Ovary (tissue), 9 donors: ENCODE results near the gene COL4A1. TPM values are rescaled to one million over a fixed set of nuclear protein-coding genes. Genes with fewer than 3 reads are reported as not detected.
A peak's percentile ranks its signal among the peaks of the same experiment; 100 is the strongest.

Experiments used
- DNase-seq, 5 donors: peaks; one replicate each; pipeline ENCODE4 v3.0.0-alpha.2; 2019 to 2020
- H3K27ac ChIP-seq, 2 donors: fragments of 200-600 bp; one replicate each; pipeline versions ENCODE4 v1.5.1 to v1.8.0; 2019 to 2022
- H3K27me3 ChIP-seq: fragments of 200-600 bp; one replicate; pipeline ENCODE4 v1.8.0; 2022
- H3K36me3 ChIP-seq: fragments of 200-600 bp; sonication (generic); one replicate; pipeline ENCODE4 v1.5.1; 2019
- H3K4me1 ChIP-seq: one replicate; pipeline ENCODE4 v1.8.1; 2013; ENCODE audit warnings: mild to moderate bottlenecking, moderate library complexity; ENCODE audit not compliant: insufficient read depth
- H3K4me3 ChIP-seq: fragments of 200-600 bp; sonication (generic); one replicate; pipeline ENCODE4 v1.5.1; 2017
- H3K9me3 ChIP-seq, 2 donors: fragments of 200-600 bp in 1 of 2; sonication (generic) in 1 of 2; one replicate each; pipeline versions ENCODE4 v1.5.1 to v1.8.1; 2013 to 2019; ENCODE audit warnings: mild to moderate bottlenecking in 1 of 2, moderate library complexity in 1 of 2
- EP300 ChIP-seq: sonication (generic); formaldehyde crosslinking; IDR thresholded peaks from one replicate; pipeline ENCODE4 v1.6.1; 2017; ENCODE audit warnings: antibody characterized with exemption
- POLR2A ChIP-seq: fragments of 450-650 bp; IDR thresholded peaks from one replicate; pipeline ENCODE4 v1.6.1; 2017; ENCODE audit warnings: antibody characterized with exemption, mild to moderate bottlenecking, moderate library complexity
- WGBS, 3 donors: extraction: QIAGEN DNeasy Blood & Tissue Kit in 1 of 3; methylation state at CpG; one replicate each; pipeline versions ENCODE4 v1.1.5 to v1.1.7; 2013 to 2017; 5-methylcytosine and 5-hydroxymethylcytosine counted together
- intact Hi-C, 4 donors: fragments of 100-400 bp; cut with DNase I; formaldehyde crosslinking; loops; one replicate each; pipeline versions ENCODE4 v1.11.0 to v1.15.1; 2022 to 2023
- polyA plus RNA-seq, 2 donors: library from polyadenylated mRNA; stranded (reverse); fragments of 200-250 nt in 1 of 2; fragments of 350-450 nt in 1 of 2; fragmentation: Illumina TruSeq in 1 of 2; extraction: RNeasy Lipid Tissue Mini Kit (QIAGEN cat#74804) in 1 of 2; gene quantifications; one replicate each; pipeline ENCODE4 v1.2.3, GENCODE V29; 2013 to 2014
- total RNA-seq, 7 donors: library from RNA; depleted of rRNA in 2 of 7; stranded (reverse); fragments of >200 nt in 2 of 7; fragmentation: NEBNext Ultra II Directional in 3 of 7; extraction: Animal tissue kit (Norgen Biotek cat#: 25700) in 3 of 7; gene quantifications; one replicate each; pipeline versions ENCODE4 v1.1.0 to v1.2.4, GENCODE V29; 2016 to 2023
- TF ChIP-seq, protein P1 (sequence below), 3 donors: fragments of 450-650 bp in 2 of 3; fragments of 200-600 bp in 1 of 3; IDR thresholded peaks; one replicate each; pipeline versions ENCODE4 v1.5.1 to v1.8.0; 2016 to 2022; ENCODE audit warnings: antibody characterized with exemption in 3 of 3, mild to moderate bottlenecking in 1 of 3
- donor health status: DM: no; HTN: no; CAD: no; lungs with moderate emphysema.
- donor health status: DM: no; HTN: no; CAD: no.
- donor health status: Bipolar disorder and iron deficiency.
- donor health status: DM: yes; HTN: yes; CAD: no.
- donor health status: DM: no; HTN: no; CAD: no.
- donor health status: DM: yes; HTN: yes; CAD: no.

Gene COL4A1
- total and polyA plus RNA-seq, 9 donors = 42.3 to 421 (median 87.5) TPM

- no peak for TF ChIP-seq EP300
- TF ChIP-seq, protein P1, sequence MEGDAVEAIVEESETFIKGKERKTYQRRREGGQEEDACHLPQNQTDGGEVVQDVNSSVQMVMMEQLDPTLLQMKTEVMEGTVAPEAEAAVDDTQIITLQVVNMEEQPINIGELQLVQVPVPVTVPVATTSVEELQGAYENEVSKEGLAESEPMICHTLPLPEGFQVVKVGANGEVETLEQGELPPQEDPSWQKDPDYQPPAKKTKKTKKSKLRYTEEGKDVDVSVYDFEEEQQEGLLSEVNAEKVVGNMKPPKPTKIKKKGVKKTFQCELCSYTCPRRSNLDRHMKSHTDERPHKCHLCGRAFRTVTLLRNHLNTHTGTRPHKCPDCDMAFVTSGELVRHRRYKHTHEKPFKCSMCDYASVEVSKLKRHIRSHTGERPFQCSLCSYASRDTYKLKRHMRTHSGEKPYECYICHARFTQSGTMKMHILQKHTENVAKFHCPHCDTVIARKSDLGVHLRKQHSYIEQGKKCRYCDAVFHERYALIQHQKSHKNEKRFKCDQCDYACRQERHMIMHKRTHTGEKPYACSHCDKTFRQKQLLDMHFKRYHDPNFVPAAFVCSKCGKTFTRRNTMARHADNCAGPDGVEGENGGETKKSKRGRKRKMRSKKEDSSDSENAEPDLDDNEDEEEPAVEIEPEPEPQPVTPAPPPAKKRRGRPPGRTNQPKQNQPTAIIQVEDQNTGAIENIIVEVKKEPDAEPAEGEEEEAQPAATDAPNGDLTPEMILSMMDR (IDR thresholded peaks at IDR 0.05) = no peak
- TF ChIP-seq POLR2A = no peak
- Histone ChIP-seq H3K27me3 (no peaks in the 10 kb centered on the region), H3K9me3 (no peaks in the 10 kb centered on the region), H3K4me3 (no peak overlapping the region), H3K36me3 (no peaks in the 10 kb centered on the region), H3K4me1 (peaks cover 14% of the 10 kb centered on the region), H3K27ac (no peak overlapping the region)
- peak in 1 of 5 donors; percentile 10 for DNase-seq
- WGBS, 3 donors = 54 to 65% (median 56%) methylated on average over 3 of the region's 3 CpGs
- intact Hi-C loops = no loop called here
These were observed 13.3 kb downstream of the COL4A1 start for GRCh38 chr13:110293649-110294048.

DNA sequence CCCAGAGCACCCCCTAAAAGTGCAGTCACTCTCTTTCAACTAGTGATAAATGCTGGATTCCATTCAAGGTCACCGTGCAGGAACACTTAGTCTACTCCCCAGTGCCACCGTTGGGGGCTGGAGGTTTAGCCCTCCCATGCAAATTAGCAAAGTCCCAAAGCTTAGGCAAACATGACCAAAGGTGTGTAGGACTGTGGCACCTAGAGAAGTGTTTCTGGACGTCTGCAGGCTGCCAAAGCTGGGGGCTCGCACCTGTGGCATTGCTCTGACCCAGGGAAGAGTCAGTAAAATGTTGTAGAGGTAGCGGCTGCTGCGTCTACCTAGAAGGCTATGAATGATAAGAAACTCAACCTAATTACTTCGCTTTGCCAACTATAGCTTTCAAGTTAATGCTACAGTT, 13.9 kb downstream of the COL4A1 start:
- H3K4me1 ChIP-seq = peaks cover 14% of the 10 kb centered on the region
- peak in 1 of 5 donors; percentile 12 for DNase-seq

DNA sequence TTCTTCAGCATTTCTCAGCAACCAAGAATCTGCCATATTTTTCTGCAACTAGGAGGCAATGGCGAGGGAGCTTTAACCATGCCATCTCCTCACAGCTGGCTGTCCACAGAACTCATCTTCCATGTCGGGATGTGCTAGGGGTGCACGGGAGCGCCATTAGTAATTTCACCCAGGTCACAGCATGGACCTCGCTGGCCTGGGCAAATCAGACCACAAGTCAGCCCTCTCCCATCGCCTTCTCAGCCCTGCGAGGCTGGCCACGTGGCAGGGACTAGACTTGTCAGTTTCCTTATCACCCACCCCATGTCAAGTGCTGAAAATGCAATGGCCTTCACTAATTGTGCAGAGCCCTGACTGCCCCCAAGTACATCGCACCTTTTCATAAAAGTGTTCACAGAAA, 15.7 kb downstream of the COL4A1 start:
- WGBS, 3 donors = 88 to 97% (median 95%) methylated on average over 9 of the region's 9 CpGs
- Histone ChIP-seq H3K4me3 (no peak overlapping the region), H3K27ac (no peak overlapping the region), H3K27me3 (no peaks in the 10 kb centered on the region), H3K4me1 (peaks cover 18% of the 10 kb centered on the region), H3K9me3 (no peaks in the 10 kb centered on the region), H3K36me3 (no peaks in the 10 kb centered on the region)
- TF ChIP-seq, protein P1 (IDR thresholded peaks at IDR 0.05) = no peak
- TF ChIP-seq POLR2A (no peak), EP300 (no peak)
- DNase-seq = peak in 2 of 5 donors; percentile 9 to 12
- intact Hi-C loops = no loop called here

More for the DNA sequence above, 13.9 kb downstream of the COL4A1 start:
- 77 to 82% (median 79%) methylated on average over 7 of the region's 7 CpGs for WGBS, 3 donors
- H3K4me3 ChIP-seq = no peak overlapping the region
- TF ChIP-seq, protein P1 (IDR thresholded peaks at IDR 0.05) = no peak
- no peak for TF ChIP-seq POLR2A
- TF ChIP-seq EP300 = no peak
- H3K9me3 ChIP-seq = no peaks in the 10 kb centered on the region
- H3K27me3 ChIP-seq = no peaks in the 10 kb centered on the region
- no peak overlapping the region for H3K27ac ChIP-seq
- H3K36me3 ChIP-seq = no peaks in the 10 kb centered on the region
- intact Hi-C loops = no loop called here

DNA sequence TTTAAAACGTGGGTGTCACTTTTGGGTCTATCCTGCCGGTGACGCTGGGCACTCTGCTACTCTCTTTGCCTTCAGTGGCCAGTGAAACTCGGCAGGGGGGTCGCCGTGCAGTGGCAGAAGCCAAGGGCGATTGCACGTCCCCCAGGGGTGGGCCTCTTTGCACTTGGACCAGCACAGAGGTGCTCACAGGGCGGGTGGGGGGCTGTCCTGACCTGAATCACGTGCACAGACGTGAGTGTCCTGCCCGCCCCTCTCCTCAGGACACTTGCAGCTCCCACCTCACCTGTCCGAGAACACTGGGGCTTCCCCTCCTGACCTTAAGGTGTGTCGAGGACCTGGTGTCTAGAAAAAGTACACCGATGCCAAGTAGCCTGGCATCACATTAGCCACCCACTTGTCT, 16.1 kb downstream of the COL4A1 start:
- H3K27me3 ChIP-seq = no peaks in the 10 kb centered on the region
- H3K27ac ChIP-seq = no peak overlapping the region
- peaks cover 21% of the 10 kb centered on the region for H3K4me1 ChIP-seq
- H3K36me3 ChIP-seq = no peaks in the 10 kb centered on the region
- TF ChIP-seq, protein P1 (IDR thresholded peaks at IDR 0.05) = no peak
- no peak for TF ChIP-seq POLR2A
- TF ChIP-seq EP300 = no peak
- no peaks in the 10 kb centered on the region for H3K9me3 ChIP-seq
- DNase-seq = peak in 2 of 5 donors; percentile 18 to 19
- intact Hi-C loops = no loop called here
- 83 to 84% (median 84%) methylated on average over 15 of the region's 15 CpGs for WGBS, 3 donors
- no peak overlapping the region for H3K4me3 ChIP-seq
